Stimulated activated CD4-positive, alpha-beta T cell treated with anti-CD3 and anti-CD28 coated beads, Interleukin-4, amount 100 ng/mL, for 4 hours (primary cell): ENCODE data around the gene POM121.
"Not testable (repeated sequence)": the region's sequence is repeated elsewhere in the genome, so short reads cannot be mapped to it uniquely, and the experiment has no call there.

Experiments
- DNase-seq, 2 experiments: peaks; one replicate each; pipeline ENCODE4 v3.0.0-alpha.2; 2020

The POM121 gene

DNA sequence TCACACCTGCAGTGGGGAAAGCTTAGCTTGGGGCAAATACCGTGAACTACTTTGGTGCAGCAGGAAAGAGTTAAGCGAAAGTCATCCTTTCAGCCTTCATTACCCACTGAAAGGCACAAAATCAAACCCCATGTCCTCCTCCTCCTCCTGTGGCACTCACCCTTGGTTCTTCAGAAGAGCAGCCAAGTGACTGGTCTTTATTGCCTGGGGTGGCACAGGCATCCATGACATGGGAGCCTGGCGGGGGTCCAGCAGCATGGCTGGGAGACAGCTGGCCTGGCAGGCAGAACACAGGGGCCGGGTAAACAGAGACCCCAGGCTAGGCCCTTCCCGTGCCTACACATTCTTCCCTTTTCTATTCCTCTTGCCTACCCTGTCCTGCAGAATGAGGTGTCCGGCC lies 24.8 kb downstream of the POM121 start:
- not testable (repeated sequence) for DNase-seq

DNA sequence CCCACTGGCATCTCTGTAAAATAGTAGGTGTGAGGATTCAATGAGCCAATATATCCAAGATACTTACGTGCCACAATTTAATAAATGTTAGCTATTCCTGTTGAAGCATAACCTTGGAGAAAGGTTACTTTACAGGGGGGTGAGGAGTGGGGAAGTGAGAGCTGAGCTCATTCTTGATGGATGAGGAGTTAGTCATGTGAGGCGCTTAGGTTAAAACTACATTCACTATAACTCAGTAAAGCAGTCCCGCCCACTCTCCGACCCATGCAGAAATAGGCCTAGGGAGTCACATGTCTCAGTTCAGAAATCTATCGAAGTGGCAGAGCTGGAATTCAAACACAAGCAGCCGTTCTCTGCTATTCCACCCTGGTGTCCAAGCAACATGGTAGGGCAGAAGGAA lies 25.5 kb downstream of the POM121 start:
- DNase-seq = not testable (repeated sequence)

DNA sequence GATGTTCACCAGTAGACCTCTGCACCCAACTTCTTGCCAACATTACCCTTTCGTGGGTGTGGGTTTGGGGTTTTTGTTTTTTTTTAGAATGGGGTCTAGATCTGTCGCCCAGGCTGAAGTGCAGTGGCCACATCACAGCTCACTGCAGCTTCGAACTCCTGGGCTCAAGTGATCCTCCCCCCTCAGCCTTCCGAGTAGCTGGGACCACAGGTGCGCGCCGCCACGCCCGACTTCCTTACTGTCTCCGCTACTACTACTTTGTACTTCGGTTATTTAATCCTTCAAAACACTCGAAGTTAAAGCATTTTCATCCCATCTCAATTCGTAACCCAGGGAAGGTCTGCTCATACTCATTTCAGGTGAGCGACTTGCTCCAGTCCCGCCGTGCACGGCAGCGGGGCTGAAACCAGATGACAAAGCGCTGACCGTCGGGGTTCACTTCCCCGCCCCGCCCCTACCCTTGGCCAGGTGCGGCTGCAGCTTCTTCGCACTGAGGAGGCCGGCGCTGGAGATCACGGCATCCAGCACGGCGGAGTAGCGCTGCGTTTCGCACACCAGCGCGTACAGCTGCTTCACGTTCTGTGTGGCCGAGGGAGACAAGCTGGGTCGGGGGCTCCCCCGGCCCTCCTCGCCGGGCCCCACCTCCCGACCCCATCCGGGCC lies 29.1 kb downstream of the POM121 start:
- not testable (repeated sequence) for DNase-seq

DNA sequence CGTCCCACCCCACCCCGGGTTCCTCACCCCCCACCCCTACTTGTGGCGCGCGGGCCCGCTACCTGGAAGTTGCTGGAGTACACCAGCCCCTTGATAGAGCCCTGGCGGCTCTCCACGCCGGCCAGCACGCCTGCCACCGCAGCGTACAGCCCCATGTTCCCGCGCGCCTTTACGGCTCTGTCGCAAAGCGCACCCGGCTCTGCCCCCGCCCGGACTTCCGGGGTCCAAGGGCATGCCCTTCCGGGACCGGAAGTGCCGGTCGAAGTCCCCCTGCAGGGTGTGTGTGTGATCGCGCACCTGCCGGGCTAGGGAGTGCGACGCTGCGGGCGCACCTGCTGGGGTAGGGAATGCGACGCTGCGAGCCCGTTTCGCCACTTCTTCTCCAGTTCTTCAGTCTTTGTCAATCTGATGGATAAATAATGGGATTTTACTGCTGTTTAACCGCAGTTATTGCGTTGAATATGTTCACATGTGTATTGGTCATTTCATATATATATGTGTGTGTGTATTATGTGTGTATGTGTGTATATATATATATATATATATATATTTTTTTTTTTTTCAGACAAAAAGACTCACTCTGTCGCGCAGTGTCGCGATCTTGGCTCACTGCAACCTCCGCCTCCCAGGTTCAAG lies 29.8 kb downstream of the POM121 start:
- not testable (repeated sequence) for DNase-seq

DNA sequence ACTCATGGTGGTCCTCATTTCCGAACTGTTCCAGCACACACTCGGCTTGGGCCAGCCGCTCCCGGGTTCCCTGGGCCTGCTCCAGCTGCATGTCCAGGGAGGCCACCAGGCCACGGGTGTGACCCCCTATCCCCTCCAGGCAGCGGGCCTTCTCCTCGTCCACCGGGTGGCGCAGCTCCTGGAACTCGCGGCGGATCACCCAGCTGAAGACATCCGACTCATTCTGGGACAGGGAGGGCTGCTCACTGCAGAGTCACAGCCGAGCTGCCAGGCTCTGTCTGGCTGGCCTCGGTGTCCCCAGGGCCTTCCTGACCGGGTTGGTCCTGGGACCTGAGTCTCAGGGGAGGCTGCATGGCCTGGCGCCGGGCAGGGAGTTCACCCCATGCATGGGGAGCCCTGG lies 35.1 kb downstream of the POM121 start:
- not testable (repeated sequence) for DNase-seq

DNA sequence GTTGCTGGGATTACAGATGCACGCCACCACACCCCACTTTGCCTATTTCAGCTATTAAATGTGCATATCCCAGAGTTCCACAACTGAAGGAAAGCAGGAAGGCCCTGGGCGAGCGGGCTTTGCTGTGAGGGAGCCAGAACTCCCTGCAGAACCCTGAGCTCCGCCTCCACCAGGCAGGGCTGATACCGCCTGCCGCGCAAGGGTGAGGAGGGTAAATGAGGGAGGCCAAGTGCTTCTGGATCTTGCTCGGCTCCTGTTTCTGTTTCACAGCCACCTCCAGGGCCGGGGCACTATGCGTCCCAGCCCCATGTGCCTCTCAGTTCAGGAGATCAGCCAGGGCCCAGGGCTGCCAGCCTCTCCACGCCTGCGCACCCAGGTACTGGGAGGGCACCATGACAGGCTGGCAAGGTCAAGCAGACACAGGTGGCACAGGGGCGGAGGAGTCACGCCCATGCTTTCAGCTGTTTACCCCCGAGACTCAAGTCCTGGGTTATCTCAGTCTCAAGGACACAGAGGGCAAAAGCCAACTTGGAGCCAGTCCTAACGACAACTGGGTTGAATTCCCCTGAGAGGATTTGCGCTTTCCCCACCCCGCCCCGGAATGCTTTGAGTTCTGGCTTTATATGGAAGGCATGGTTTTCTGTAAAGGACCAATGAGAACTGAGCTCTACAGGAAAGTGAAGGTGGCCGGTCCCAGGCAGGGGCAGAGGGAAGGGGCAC lies 35.9 kb downstream of the POM121 start:
- DNase-seq = not testable (repeated sequence)

DNA sequence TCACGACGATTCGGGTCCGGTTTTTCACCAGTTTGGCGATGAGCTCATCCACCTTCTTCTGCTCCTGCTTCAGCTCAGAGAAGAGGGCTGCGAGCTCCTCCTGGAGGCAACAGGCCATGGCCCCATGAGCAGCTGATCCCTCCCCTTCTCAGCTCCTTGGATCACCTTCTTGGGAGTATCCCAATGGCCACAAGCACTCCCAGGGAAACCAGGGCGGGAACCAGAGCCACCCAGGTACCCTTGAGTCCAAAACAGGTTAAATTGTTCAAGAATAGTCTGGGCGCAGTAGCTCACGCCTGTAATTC lies 36.4 kb downstream of the POM121 start:
- not testable (repeated sequence) for DNase-seq

DNA sequence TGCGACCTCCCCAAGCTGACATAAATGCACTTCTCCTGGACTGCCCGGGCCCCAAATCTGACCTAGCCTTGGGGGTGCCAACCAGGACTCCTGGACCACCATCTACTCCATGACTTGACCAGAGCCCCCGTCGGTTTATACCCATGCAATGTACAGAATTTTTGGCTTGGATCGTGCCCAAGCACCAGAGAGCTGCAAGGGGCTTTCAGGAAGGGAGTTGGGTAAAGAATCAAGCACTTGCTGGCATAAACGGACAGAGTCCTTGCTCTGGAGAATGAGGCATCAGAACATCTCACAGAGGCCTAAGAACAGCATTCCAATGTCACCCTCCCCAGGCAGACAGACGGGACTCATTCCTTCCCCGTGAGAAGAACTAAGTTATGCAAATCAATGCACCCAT lies 38.2 kb downstream of the POM121 start:
- not testable (repeated sequence) for DNase-seq

DNA sequence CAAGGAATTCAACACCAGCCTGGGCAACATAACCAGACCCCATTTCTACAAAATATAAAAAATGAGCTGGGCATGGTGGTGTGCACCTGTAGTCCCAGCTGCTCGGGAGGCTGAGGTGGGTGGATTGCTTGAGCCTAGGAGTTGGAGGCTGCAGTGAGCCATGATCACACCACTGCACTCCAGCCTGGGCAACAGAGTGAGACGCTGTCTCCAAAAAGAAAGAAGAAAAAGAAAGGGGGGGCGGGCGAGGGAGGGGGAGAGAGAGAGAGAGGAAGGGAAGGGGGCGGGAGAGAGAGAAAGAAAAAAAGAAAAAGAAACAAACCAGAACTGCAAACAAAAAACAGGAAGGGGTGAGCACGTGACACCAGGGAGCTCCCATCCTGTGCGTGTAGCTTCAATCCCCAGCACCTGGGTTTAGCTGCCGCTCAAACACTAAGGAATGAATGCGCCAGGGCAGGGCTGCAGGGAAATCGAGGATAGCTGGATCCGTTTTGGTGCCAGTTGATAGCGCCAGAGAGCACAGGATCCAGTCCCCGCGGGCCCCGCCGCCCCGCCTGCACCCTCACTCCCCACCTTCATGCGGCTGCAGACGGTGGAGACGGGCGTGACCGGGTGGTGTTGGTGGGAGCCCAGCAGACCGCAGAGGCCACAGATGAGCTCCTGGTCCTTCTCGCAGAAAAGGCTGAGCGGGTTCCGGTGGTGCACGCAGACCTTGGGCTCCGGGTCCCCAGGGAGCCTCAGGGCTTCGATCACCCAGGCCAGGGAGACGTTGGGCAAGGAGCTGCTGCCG lies 40.5 kb downstream of the POM121 start:
- DNase-seq = not testable (repeated sequence)

DNA sequence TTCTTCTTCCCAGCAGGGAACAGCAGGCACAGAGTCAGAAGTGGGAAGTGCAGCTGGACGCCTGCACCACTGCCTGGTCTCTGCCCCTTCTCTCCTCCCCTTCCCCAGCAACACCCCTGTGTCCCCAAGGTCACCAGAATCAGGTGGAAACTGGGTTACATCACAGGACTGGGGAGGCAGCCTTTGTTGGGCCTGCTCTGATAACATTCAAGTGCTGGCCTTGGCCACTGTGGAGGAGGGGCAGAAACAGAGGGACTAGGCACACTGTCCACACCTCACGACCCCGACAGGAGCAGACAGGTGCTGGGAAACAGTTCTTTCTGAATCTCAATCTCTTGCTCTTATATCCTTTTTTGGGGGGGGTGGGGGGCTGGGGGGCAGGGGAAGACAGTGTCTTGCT lies 42.0 kb downstream of the POM121 start:
- not testable (repeated sequence) for DNase-seq

DNA sequence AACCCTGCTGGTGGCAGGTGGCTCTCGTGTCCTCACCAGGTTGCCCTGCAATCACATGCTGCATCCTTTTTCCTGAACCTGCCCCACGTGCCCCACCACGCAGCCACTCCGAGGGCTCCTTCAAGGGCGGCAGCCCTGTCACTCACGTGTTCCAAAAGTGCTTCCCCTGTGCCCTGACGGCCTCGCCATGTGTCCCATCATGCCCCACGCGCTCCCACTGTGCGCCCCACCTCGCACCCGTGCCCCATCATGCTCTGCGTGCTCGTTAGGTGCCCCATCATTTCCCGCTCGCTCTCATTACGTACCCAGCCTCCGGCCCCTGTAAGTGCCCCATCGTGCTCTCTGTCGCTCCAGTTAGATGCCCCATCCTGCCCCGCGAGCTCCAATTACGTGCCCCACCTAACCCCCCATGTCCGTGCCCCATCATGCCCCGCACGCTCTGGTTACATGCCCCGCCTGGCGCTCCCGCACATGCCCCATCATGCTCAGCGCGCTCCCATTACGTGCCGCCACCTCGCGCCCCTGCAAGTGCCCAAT lies 44.2 kb downstream of the POM121 start, which contains the start of gene TRIM74:
Gene TRIM74, minus strand, starts transcription at position 487 of the 537 bp plus-strand sequence. CDS start 3,309 bp downstream, outside the sequence.
- DNase-seq = not testable (repeated sequence)

DNA sequence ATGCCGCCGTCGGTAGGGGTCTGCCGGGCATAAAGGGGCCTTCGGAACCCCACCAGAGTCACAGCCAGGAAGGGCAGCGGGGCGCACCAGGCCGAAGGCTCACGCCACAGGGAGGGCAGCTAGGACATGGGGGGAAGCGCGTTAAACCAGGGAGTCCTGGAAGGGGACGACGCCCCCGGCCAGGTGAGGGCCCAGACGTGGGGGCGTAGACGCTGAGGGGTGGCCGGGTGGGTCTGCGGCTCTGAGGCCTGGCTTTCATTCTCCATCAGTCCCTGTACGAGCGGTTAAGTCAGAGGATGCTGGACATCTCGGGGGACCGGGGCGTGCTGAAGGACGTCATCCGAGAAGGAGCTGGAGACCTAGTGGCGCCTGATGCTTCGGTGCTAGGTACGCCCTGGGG lies 44.8 kb downstream of the POM121 start:
- not testable (repeated sequence) for DNase-seq

DNA sequence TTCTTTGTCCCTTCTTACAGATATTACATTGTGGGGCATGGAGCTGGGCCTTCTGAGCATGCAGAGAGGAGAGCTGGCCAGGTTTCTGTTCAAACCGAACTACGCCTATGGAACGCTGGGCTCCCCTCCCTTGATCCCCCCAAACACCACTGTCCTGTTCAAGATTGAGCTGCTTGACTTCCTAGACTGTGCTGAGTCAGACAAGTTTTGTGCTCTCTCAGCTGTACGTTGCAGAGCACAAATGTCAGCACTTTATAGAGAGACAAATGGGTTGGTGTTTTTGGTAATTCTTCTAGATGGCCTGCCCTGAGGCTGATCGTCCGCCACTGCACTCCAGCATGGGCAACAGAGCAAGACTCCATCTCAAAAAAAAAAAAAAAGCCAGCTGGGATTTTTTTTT lies 46.6 kb downstream of the POM121 start:
- DNase-seq = not testable (repeated sequence)

DNA sequence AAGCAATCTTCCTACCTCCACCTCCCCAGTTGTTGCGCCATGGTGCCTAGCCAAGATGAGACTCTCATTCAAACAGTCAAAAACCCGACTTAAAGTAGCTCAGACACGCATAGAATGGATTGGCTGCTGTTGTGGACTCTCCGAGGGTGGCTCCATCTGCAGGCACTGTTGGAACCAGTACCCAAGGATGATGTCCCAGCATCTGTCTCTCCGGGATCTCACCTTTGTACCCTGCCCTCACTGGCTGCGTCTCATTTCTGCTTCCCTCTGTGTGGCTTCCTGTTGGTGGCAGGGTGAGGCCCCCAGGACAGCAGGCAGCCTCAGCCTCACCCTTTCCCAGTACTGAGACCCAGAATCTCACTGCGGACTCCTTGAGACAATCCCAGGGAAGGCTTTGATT lies 49.9 kb downstream of the POM121 start:
- not testable (repeated sequence) for DNase-seq

DNA sequence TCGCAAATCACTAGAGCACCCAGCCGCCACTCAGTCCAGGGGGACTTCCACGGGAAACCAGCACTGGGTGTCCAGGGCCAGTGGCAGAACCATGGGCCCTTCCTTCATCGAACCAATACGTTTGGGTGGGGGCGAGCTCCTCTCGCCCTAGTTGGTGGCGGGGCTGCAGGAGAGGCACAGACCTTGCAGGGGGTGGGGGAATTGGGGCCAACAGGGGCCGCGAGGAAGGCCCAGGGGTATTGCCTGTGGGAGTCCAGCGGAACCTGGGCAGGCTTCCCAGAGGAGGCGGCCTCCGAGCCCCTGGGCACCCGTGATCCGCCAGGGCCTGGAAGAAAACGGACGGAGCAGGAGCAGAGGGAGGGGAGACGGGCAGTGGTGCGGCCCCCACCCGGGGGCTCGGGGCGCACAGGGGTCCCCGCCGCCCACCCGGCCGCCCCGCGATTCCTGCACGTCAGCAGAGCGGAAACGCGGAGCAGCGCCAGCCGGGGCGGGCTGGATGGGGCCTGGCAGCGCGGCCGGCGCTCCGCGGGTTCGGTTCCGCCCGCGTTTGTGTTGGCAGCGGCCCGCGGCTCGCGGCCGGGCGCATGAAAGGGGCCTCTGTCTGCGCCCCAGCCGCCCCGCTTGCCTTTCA lies 50.9 kb downstream of the POM121 start:
- DNase-seq = not testable (repeated sequence)

DNA sequence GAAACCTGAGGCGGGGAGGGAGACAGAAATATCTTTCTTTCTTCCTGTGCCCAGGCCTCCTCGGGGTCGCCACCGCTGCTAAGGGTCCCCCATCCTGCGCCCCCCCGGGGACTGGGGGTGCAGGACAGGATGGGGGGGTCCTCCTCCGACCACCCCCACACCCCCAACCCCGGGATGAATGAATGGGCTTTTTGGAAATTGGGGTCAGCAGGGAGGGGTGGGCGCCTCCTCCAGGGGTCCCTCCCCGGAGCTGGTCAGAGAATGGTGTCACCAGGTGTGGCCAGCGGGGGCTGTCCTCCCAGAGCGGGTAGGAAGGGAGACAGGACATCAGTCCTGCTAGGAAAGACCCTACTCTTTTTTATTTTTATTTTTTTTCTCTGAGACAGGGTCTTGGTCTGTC lies 51.5 kb downstream of the POM121 start:
- not testable (repeated sequence) for DNase-seq

DNA sequence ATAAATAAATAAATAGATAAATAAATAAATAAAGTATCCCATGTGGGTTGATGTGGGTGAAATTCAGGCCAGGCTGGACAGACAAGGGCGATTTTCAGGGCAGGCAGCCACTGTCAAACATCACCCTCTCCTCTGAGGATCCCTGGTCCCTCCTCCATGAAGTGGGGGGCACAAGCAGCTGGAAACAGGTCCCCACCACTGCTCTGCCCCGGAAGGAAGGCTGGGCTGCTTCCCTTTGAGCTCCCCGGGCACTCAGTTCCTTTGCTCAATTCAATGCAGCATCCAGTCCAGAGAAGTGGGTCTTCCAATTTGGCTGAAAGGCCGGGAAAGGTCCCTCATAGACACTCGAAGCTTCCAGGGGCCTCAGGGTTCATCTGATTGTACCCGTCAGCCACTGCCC lies 55.5 kb downstream of the POM121 start:
- DNase-seq = not testable (repeated sequence)

DNA sequence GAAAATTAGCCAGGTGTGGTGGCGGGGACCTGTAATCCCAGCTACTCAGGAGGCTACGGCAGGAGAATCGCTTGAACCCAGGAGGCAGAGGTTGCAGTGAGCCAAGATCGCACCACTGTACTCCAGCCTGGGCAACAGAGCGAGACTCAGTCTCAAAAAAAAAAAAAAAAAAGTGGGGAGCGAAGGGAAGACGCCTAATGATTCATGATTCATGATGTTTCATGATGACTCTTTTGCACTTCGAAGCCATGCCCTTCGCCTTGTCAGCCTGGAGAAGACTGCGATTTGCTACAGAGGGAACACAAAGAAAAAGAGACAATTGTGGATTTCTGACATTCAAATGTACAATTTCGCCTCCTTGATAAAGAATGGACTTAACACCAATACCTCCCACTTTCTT lies 57.2 kb downstream of the POM121 start:
- not testable (repeated sequence) for DNase-seq

DNA sequence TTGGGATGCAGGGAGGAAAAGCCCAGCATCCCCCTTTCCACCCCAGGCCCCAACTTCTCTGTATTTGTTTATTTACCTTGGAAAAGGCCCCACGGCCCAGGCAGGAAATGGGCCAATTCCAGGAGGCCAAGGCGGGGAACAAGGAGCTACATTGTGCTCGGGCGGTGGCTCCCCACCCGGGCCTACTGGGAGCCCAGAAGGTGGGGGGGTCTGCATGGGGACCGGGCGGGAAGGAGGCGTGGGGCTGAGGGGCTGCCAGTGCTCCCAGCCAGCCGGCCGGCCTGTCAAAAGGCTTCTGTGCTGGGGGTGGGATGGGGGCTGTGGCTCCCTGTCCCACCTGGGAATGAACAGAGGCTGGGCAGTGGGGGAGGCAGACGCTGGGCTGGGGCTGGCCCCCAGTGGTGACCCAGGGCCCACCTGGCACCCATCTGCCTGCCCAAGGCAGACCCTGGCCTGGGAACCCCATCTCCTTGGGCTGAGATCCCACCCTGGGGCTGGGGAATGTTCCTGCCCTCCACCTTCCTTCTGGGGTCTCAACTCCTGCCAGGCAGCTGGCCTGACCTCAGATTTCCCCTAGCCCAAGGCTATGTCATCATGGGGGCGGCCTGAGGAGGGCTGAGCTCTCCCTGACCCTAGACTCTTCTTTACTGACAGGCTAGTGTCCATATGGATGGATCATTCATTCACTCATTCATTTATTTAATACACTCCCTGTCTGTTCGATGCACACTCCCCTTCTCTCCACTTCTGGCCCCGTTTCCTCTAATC lies 65.4 kb downstream of the POM121 start:
- DNase-seq = not testable (repeated sequence)

DNA sequence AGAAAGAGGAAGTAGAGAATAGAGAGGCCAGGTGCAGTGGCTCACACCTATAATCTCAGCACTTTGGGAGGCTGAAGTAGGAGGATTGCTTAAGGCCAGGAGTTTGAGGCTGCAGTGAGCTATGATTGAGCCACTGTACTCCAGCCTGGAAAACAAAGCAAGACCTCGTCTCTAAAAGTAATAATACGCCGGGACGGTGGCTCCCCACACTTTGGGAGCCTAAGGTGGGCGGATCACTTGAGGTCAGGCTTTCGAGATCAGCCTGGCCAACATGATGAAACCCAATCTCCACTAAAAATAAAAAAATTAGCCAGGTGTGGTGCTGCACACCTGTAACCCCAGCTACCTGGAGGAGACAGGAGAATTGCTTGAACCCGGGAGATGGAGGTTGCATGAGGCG lies 70.6 kb downstream of the POM121 start:
- not testable (repeated sequence) for DNase-seq

DNA sequence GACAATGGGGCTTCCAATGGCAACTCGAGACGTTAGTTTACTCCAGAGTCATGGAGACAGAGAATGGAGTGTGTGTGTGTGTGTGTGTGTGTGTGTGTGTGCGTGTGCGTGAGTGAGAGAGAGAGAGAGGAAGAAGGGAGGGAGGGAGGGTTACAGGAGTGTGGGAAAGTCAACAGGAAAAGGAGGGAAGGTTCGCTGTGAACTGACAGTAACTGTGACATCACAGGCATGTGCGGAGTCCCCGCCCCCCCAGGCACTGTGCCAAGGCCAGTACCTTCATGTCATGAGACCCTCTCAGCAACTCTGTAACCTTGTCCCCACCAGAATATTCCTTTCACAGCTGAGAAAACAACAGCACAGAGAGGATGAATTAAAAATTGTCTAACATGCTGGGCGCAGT lies 72.6 kb downstream of the POM121 start:
- not testable (repeated sequence) for DNase-seq
